ENCODE results near the gene PRTFDC1.

GRCh38 chr10:24983130-24983529, 30.7 kb upstream of the PRTFDC1 start:
- no peak for TF ChIP-seq ZBTB43 (CRISPR knock-in tag; conservative IDR thresholded peaks at IDR 0.05)
- no peak for TF ChIP-seq ZBTB1 (CRISPR knock-in tag; IDR thresholded peaks at IDR 0.05; ENCODE audit: borderline replicate concordance)
- TF ChIP-seq ZNF780A (CRISPR knock-in tag; IDR thresholded peaks at IDR 0.05) = no peak
